ENCODE results near the gene ADAMTS17.
A peak's percentile ranks its signal among the peaks of the same experiment; 100 is the strongest.

Gene ADAMTS17

DNA sequence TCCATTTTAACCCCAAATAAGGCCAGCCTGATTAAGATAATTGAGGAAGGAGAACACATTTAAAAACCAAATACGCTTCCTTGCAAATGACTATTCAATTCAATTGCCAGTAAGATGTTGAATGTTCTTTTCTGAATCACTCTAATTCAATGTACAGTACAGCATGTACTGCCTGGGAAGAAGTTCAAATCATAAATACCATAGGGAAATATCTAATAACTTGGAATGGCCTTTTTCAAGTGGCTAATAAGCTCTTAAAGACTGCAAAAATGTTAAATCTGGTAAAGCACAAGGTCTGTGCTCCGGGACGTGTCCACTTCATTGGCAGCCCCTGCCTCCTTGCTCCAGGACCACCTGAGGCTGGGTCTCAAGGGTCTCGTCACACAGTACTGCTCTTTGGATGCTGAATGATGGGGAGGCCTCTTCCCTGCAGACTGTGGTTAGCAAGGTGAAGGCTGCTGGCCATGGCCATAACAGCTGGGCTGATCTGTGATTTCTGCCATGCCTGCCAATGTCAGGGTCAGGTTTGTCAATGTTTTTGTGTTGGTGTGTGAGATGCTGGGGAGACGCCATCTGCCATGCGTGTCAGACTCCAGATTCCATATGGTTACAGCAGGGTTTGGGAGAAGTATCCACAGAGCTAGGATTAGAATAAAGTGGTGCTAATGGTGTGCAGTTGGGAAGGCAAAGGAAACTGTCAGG lies 300.5 kb downstream of the ADAMTS17 start:
- H3K27ac ChIP-seq: peak overlapping the region; percentile 22; the same call in 1 of the 2 replicates

DNA sequence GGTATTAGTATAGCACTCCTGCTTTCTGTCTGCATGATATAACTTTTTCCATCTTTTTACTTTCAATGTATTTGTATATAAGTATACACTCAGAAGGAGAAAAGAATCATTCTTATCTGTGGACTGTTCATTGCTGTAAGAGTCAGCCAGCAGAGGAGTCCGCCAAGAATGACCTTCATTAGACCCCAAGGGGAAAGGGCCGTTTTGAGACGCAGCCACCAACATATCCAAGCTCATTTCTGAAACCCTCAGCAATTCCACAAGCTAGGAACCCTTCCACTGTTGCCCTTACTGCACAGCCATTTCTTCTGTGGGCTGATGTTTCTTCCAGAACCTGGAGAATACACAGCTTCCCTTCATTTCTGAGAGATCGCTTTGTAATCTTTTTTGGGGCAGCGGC lies 301.8 kb downstream of the ADAMTS17 start:
- TF ChIP-seq, protein P1, sequence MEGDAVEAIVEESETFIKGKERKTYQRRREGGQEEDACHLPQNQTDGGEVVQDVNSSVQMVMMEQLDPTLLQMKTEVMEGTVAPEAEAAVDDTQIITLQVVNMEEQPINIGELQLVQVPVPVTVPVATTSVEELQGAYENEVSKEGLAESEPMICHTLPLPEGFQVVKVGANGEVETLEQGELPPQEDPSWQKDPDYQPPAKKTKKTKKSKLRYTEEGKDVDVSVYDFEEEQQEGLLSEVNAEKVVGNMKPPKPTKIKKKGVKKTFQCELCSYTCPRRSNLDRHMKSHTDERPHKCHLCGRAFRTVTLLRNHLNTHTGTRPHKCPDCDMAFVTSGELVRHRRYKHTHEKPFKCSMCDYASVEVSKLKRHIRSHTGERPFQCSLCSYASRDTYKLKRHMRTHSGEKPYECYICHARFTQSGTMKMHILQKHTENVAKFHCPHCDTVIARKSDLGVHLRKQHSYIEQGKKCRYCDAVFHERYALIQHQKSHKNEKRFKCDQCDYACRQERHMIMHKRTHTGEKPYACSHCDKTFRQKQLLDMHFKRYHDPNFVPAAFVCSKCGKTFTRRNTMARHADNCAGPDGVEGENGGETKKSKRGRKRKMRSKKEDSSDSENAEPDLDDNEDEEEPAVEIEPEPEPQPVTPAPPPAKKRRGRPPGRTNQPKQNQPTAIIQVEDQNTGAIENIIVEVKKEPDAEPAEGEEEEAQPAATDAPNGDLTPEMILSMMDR (conservative IDR thresholded peaks at IDR 0.05): no peak
- no peak for TF ChIP-seq ZFX (IDR thresholded peaks at IDR 0.05)
- H3K27ac ChIP-seq: no peak overlapping the region

More for the DNA sequence above, 300.5 kb downstream of the ADAMTS17 start:
- TF ChIP-seq, protein P1 (conservative IDR thresholded peaks at IDR 0.05): no peak
- no peak for TF ChIP-seq ZFX (IDR thresholded peaks at IDR 0.05)

DNA sequence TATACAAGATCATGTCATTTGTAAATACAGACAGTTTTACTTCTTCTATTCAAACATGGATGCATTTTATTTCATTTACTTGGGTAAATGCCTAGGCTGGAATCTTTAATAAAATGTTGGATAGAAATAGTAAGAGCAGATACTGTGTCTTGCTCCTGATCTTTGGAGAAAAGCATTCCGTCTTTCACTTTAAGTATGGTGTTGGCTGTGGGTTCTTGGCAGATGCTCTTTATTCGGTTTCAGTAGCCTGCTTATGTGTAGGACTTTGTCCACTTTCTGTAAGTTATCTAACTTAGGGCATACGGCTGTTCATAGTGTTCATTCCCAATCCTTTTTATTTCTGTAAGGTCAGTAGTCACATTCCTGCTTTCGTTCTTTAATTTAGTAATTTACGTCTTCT lies 303.0 kb downstream of the ADAMTS17 start:
- TF ChIP-seq, protein P1 (conservative IDR thresholded peaks at IDR 0.05): no peak
- no peak for TF ChIP-seq ZFX (IDR thresholded peaks at IDR 0.05)
- no peak overlapping the region for H3K27ac ChIP-seq

DNA sequence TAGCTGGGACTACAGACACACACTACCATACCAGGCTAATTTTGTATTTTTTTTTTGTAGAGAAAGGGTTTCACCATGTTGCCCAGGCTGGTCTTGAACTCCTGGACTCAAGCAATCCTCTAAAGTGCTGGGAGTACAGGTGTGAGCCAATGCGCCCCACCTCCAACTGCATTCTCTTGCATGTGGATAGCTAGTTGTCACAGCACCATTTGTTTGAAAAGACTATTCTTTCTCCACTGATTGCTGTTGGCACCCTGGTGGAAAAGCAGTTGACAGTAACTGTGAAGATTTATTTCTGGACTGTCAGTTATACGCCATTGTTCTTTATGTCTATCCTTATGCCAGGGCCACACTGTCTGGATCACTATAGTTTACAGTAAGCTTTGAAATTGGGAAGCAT lies 303.9 kb downstream of the ADAMTS17 start:
- TF ChIP-seq, protein P1 (conservative IDR thresholded peaks at IDR 0.05): no peak
- TF ChIP-seq ZFX (IDR thresholded peaks at IDR 0.05): no peak
- H3K27ac ChIP-seq: no peak overlapping the region

DNA sequence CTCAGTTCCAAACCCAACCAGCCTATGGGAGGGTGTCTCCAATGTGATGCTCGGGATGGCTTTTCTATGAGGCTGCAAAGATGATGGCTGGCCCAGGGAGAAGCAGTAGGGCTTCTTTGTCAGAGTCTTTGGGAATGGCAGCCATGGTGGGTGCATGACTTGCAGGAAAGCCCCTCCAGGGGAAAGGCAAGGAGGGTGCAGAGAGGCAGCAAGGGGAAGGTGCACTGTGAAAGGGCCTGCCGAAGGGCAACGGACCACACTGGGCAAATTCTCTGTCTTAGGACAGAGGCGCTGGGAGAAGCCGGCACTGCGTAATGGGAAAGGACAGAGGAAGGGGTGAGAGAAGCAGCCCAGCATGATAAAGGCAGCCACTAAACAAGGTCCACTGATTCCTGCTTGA lies 305.8 kb downstream of the ADAMTS17 start:
- TF ChIP-seq, protein P1 (conservative IDR thresholded peaks at IDR 0.05): no peak
- no peak for TF ChIP-seq ZFX (IDR thresholded peaks at IDR 0.05)

DNA sequence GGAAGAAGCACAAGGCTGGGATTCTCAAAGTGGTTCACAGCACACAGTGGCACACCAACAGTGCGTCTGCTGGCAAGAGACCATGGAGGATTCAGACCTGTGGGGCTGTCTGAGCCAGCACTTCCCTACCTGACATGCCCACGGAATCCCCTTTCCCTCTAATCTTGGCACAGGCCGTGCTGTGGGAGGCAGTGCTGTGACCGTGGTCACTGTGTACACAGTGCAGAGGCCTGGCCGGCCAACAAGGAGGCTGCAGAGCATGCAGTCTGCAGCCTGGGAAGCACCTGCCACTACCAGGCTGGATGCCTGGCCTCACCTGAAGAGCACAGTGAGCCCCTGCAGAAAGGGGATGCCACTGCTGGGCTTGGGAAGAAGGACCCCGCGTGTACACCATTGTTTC lies 307.6 kb downstream of the ADAMTS17 start:
- TF ChIP-seq, protein P1 (conservative IDR thresholded peaks at IDR 0.05): no peak
- TF ChIP-seq ZFX (IDR thresholded peaks at IDR 0.05): no peak
- H3K27ac ChIP-seq: no peak overlapping the region

More for the DNA sequence above, 305.8 kb downstream of the ADAMTS17 start:
- no peak overlapping the region for H3K27ac ChIP-seq

DNA sequence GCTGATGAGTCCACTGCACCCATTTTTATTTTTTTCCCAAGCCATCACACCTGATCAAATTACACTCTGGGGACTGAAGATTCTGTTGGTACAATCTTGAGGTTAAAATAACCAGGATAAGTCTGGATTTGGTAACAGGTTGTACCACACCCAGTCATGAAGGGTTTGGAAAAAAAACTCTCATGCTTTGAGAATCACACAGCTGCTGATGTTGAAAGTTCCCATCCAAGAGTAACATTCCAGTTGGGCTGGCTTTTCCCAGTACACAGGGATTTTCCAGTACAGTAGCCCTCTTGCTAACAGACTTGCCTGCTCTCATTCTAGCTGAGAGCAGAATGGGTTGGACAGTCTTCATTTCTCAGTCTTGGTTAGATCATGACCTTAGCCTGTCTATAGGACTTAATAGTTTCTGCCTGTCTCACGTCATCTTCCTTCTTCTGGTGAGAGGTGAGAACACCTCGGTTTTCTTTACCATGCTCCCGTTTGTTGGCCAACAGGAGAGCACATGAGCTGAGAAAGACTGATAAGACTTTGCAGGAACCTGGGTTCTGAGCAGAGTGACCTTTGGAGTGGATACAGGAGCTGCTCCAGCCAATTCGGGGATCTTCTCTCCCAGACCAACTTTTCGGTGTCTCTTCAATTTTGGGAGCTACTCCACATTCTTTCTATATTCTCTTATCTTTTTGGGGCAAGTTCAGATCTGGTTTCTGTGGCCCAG lies 308.5 kb downstream of the ADAMTS17 start:
- no peak for TF ChIP-seq ZFX (IDR thresholded peaks at IDR 0.05)
- TF ChIP-seq, protein P1 (conservative IDR thresholded peaks at IDR 0.05): no peak
- no peak overlapping the region for H3K27ac ChIP-seq
